Chondrocyte (in vitro differentiated cells): Measurements from ENCODE around the gene HDAC4. TPM values are rescaled to one million over a fixed set of nuclear protein-coding genes. Genes with fewer than 3 reads are reported as not detected.

Source experiments
- DNase-seq: peaks from one replicate; pipeline ENCODE4 v3.0.0; 2021; ENCODE audit warnings: mixed read lengths, low spot score
- H3K27ac Mint-ChIP-seq: one replicate; pipeline ENCODE4 v1.8.0; 2021; ENCODE audit warnings: mild to moderate bottlenecking, moderate library complexity, mixed read lengths; ENCODE audit not compliant: unreplicated experiment
- H3K27me3 Mint-ChIP-seq: 2 replicates; pipeline ENCODE4 v1.8.0; 2021; ENCODE audit warnings: low read depth, mixed read lengths
- H3K36me3 Mint-ChIP-seq: 2 replicates; pipeline ENCODE4 v1.8.0; 2021; ENCODE audit warnings: low read depth, mixed read lengths
- H3K4me1 Mint-ChIP-seq: 2 replicates; pipeline ENCODE4 v1.8.0; 2021; ENCODE audit warnings: low read depth, mild to moderate bottlenecking, mixed read lengths
- H3K4me3 Mint-ChIP-seq: one replicate; pipeline ENCODE4 v1.8.0; 2021; ENCODE audit warnings: mild to moderate bottlenecking, moderate library complexity, mixed read lengths; ENCODE audit not compliant: unreplicated experiment
- H3K9me3 Mint-ChIP-seq: 2 replicates; pipeline ENCODE4 v1.8.0; 2021; ENCODE audit warnings: low read depth, mixed read lengths
- CTCF ChIP-seq: fragments of 200-600 bp; sonication (generic); IDR thresholded peaks from 2 replicates; pipeline ENCODE4 v1.5.0; 2021; ENCODE audit warnings: antibody characterized with exemption, mild to moderate bottlenecking, moderate library complexity
- total RNA-seq: library from RNA; stranded (reverse); gene quantifications from 3 replicates; pipeline ENCODE4 v1.2.1, GENCODE V29; 2021

Gene HDAC4
- total RNA-seq, 1 donor from 2014 or later = 22.3 TPM

- Mint-ChIP-seq H3K4me1 (peaks cover 3% of the 10 kb centered on the region), H3K4me3 (no peak overlapping the region), H3K9me3 (no peaks in the 10 kb centered on the region), H3K27me3 (no peaks in the 10 kb centered on the region), H3K27ac (no peak overlapping the region), H3K36me3 (no peaks in the 10 kb centered on the region)
- DNase-seq = no peak
- no peak for TF ChIP-seq CTCF
Observed at GRCh38 chr2:239339726-239340601, 60.9 kb downstream of the HDAC4 start.

GRCh38 chr2:239339241-239339640 lies 61.6 kb downstream of the HDAC4 start:
- no peaks in the 10 kb centered on the region for H3K36me3 Mint-ChIP-seq
- no peak overlapping the region for H3K27ac Mint-ChIP-seq
- H3K4me3 Mint-ChIP-seq = no peak overlapping the region
- H3K27me3 Mint-ChIP-seq = no peaks in the 10 kb centered on the region
- no peak for TF ChIP-seq CTCF
- H3K4me1 Mint-ChIP-seq = peaks cover 3% of the 10 kb centered on the region
- DNase-seq = no peak
- H3K9me3 Mint-ChIP-seq = no peaks in the 10 kb centered on the region

GRCh38 chr2:239337877-239338484 lies 62.8 kb downstream of the HDAC4 start:
- H3K36me3 Mint-ChIP-seq = no peaks in the 10 kb centered on the region
- no peaks in the 10 kb centered on the region for H3K27me3 Mint-ChIP-seq
- H3K4me3 Mint-ChIP-seq = no peak overlapping the region
- DNase-seq = no peak
- peaks cover 5% of the 10 kb centered on the region for H3K4me1 Mint-ChIP-seq
- peaks cover 1% of the 10 kb centered on the region for H3K9me3 Mint-ChIP-seq
- no peak for TF ChIP-seq CTCF
- no peak overlapping the region for H3K27ac Mint-ChIP-seq

GRCh38 chr2:239337122-239337876 lies 63.5 kb downstream of the HDAC4 start:
- Mint-ChIP-seq H3K4me3 (no peak overlapping the region), H3K4me1 (peaks cover 8% of the 10 kb centered on the region), H3K27ac (no peak overlapping the region), H3K27me3 (no peaks in the 10 kb centered on the region), H3K36me3 (no peaks in the 10 kb centered on the region), H3K9me3 (peaks cover 3% of the 10 kb centered on the region)
- DNase-seq = no peak
- TF ChIP-seq CTCF = no peak

GRCh38 chr2:239331560-239331959 lies 69.3 kb downstream of the HDAC4 start:
- no peaks in the 10 kb centered on the region for H3K36me3 Mint-ChIP-seq
- no peaks in the 10 kb centered on the region for H3K27me3 Mint-ChIP-seq
- no peak overlapping the region for H3K27ac Mint-ChIP-seq
- peaks cover 3% of the 10 kb centered on the region for H3K9me3 Mint-ChIP-seq
- DNase-seq = no peak
- H3K4me1 Mint-ChIP-seq = peaks cover 37% of the 10 kb centered on the region
- TF ChIP-seq CTCF = no peak
- H3K4me3 Mint-ChIP-seq = no peak overlapping the region
